NAMALWA (cell line): ENCODE measurements around the gene VAV2.
"Not testable (repeated sequence)": the region's sequence is repeated elsewhere in the genome, so short reads cannot be mapped to it uniquely, and the experiment has no call there.

Experiments used
- DNase-seq: peaks from one replicate; pipeline ENCODE4 v3.0.0-alpha.2; 2015; ENCODE audit warnings: low spot score

Gene VAV2

DNA sequence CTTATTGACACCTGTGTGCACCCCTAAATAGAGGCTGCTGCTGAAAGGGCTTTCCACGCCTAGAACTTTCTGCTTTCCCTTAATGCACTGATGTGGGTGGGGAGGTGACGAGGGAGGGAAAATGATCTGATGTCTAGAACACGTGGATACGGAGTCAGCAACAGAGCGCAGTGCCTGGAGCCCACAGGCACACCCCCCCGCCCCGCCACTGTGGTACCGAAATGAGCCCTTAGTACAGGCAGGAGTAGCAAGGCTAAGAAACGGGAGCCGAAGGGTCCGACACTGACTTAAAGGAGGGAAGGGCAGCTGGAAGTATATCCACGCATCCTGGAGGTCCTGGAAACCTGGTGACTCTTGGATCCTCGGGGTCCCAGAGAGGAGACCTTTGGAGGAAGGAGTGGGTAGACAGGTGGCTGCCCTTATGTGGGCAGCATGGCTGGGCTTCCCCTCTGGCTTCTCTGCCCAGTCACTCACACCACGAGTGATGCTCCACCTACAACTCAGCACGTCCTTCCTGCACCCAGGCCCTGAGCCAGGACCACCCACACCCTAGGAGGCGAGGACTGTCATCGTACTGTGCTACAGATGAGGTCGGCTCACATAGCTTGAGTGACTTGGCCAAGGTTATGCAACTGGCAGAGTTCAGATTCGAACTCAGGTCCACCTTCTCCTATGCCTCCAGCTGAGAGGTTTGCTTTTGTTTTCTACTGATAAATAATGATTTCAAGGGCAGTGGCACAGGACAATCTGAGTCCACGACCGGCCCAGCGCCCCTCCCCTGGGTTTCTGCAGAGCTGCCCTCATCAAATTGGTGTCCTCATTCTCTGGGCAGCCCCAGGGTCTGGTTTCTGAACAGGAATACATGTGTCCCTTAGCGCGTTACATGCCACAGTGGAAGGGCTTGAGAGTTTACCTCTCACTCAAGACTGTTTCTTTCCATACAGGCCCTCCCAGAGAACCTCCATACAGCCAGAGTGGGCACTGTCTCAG lies 4.7 kb upstream of the VAV2 start:
- DNase-seq, result no peak

GRCh38 chr9:133995012-133995896 lies 3.1 kb upstream of the VAV2 start:
- no peak for DNase-seq

- peak; percentile 80 for DNase-seq
These were observed 2.4 kb upstream of the VAV2 start for GRCh38 chr9:133994353-133995011.

DNA sequence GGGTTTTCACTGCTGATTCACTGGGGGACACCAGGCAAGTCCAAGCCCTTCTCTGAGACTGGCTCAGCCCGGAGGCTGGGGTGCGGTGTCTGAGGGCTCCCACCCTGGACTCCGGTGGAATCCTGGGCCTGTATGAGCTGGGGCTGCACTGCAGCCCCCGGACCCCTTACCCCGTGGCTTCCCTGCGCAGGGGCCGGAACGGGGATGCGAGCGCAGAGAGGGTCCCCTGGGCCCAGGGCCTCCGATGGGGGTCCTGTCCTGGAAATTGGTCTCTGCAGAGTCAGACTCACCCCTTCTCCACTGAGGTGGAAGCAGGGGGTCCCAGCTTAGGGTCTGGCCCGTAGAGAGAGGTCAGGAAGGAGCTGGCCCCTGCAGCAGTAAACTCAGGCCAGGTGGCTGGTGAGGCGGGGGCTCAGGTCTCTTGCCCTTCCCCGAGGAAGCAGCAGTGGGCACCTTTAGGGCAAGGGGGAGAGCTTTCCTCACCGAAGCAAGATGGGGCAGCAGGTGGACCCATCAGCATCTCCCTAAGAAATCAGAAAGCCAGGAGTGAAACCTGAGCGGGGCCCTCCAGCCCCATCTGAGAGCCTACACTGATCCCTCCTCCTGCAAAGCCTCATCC lies 1.6 kb upstream of the VAV2 start:
- no peak for DNase-seq

GRCh38 chr9:133992780-133993634 lies 883 bp upstream of the VAV2 start:
- DNase-seq, result peak; percentile 76

- no peak for DNase-seq
These were observed 756 bp downstream of the VAV2 start for GRCh38 chr9:133991214-133991921.

DNA sequence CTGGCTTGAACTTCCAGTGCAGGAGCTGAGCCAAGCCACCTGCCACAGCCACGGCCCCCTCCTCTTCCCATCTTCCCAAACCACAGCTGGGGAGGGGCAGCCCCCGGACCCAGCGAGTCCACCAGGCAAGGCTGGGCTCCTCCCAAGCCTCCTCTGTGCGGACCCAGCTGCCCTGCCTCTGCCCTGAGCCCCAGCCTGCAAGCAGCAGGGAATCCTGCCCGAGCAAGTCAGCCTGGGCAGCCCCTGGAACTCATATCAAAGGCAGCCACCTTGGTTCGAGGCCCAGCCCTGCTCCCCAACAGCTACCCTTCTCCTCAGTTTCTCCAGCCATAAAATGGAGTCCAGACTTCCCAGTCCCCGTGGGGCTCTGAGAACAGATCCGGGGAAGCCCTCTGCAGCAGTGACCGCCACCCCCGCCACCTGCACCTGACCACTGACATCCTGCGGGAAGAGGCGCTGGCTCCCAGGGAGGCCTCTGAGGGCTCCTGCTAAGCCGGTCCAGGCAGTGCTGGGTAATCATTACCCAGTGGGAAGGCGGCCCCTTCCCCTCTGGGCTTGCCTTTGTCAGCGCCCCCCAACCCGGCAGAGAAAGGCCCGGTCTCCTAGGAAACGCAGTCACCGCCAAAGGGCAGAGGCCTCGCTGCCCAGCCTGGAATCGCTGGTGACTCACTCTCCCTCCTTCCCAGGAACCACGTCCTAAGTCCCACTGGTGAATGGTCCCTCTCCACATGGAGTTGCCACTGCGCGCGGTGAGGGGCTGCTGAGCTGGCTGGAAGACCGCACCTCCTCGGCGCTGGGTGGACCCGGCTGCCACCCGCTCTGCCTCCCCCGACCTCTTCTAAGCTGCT lies 1.5 kb downstream of the VAV2 start:
- no peak for DNase-seq

- no peak for DNase-seq
These were observed 2.3 kb downstream of the VAV2 start for GRCh38 chr9:133989625-133990365.

GRCh38 chr9:133988771-133989170 lies 3.4 kb downstream of the VAV2 start:
- not testable (repeated sequence) for DNase-seq

GRCh38 chr9:133987946-133988665 lies 4.0 kb downstream of the VAV2 start:
- DNase-seq, result no peak

- no peak for DNase-seq
These were observed 4.7 kb downstream of the VAV2 start for GRCh38 chr9:133987446-133987788.

GRCh38 chr9:133986774-133987445 lies 5.2 kb downstream of the VAV2 start:
- no peak for DNase-seq

GRCh38 chr9:133986061-133986460 lies 6.1 kb downstream of the VAV2 start:
- no peak for DNase-seq

- no peak for DNase-seq
These were observed 9.0 kb downstream of the VAV2 start for GRCh38 chr9:133982971-133983720.

- DNase-seq, result no peak
These were observed 10.0 kb downstream of the VAV2 start for GRCh38 chr9:133981958-133982681.

- no peak for DNase-seq
These were observed 10.6 kb downstream of the VAV2 start for GRCh38 chr9:133981589-133981957.
